GM21576 (cell line): ENCODE data around the gene MYADML2.
"Not testable (repeated sequence)": the region's sequence is repeated elsewhere in the genome, so short reads cannot be mapped to it uniquely, and the experiment has no call there.

Experiments
- ATAC-seq: cut with Tn5 transposase; IDR thresholded peaks from one replicate; pipeline ENCODE4 v1.9.1; 2021; ENCODE audit warnings: mild to moderate bottlenecking, moderate library complexity; ENCODE audit not compliant: unreplicated experiment

The MYADML2 gene

GRCh38 chr17:81959362-81960129 lies 12.5 kb upstream of the MYADML2 start:
- no peak for ATAC-seq

- ATAC-seq, result no peak
Observed at GRCh38 chr17:81958633-81959342, 11.8 kb upstream of the MYADML2 start.

- no peak for ATAC-seq
Observed at GRCh38 chr17:81957691-81958432, 10.8 kb upstream of the MYADML2 start.

GRCh38 chr17:81956607-81957589 lies 9.9 kb upstream of the MYADML2 start:
- no peak for ATAC-seq

- no peak for ATAC-seq
Observed at GRCh38 chr17:81955756-81956544, 8.9 kb upstream of the MYADML2 start.

- ATAC-seq, result no peak
Observed at GRCh38 chr17:81955058-81955681, 8.1 kb upstream of the MYADML2 start.

- no peak for ATAC-seq
Observed at GRCh38 chr17:81954131-81955057, 7.4 kb upstream of the MYADML2 start.

- not testable (repeated sequence) for ATAC-seq
Observed at GRCh38 chr17:81953443-81953842, 6.4 kb upstream of the MYADML2 start.

- ATAC-seq, result no peak
Observed at GRCh38 chr17:81952792-81953228, 5.8 kb upstream of the MYADML2 start.

- ATAC-seq, result no peak
Observed at GRCh38 chr17:81951785-81952684, 5.0 kb upstream of the MYADML2 start.

- ATAC-seq, result no peak
Observed at GRCh38 chr17:81950501-81950900, 3.5 kb upstream of the MYADML2 start.

GRCh38 chr17:81948635-81949378 lies 1.8 kb upstream of the MYADML2 start:
- ATAC-seq, result no peak

- ATAC-seq, result no peak
Observed at GRCh38 chr17:81944858-81945257, 2.2 kb downstream of the MYADML2 start.

GRCh38 chr17:81942167-81942553 lies 4.9 kb downstream of the MYADML2 start:
- ATAC-seq, result no peak

- no peak for ATAC-seq
Observed at GRCh38 chr17:81941484-81942166, 5.4 kb downstream of the MYADML2 start.
